GF-D8 (cell line): ENCODE measurements around the gene B3GLCT.
"Not testable (repeated sequence)": the region's sequence is repeated elsewhere in the genome, so short reads cannot be mapped to it uniquely, and the experiment has no call there.

Experiments
- DNase-seq: peaks from one replicate; lab custom pipeline; 2025; lab: John Stamatoyannopoulos, UW

B3GLCT gene

GRCh38 chr13:31278869-31279268 lies 79.1 kb downstream of the B3GLCT start:
- no peak for DNase-seq

GRCh38 chr13:31282741-31283455 lies 83.1 kb downstream of the B3GLCT start:
- no peak for DNase-seq

GRCh38 chr13:31286930-31287329 lies 87.2 kb downstream of the B3GLCT start:
- DNase-seq: no peak

- no peak for DNase-seq
Measured at GRCh38 chr13:31301119-31301518, 101.3 kb downstream of the B3GLCT start.

- DNase-seq: no peak
Measured at GRCh38 chr13:31310356-31310755, 110.6 kb downstream of the B3GLCT start.

- DNase-seq: no peak
Measured at GRCh38 chr13:31310786-31311185, 111.0 kb downstream of the B3GLCT start.

GRCh38 chr13:31311921-31312320 lies 112.1 kb downstream of the B3GLCT start:
- DNase-seq: no peak

GRCh38 chr13:31314961-31315360 lies 115.2 kb downstream of the B3GLCT start:
- no peak for DNase-seq

- no peak for DNase-seq
Measured at GRCh38 chr13:31320946-31321345, 121.2 kb downstream of the B3GLCT start.

- DNase-seq: no peak
Measured at GRCh38 chr13:31321457-31321856, 121.7 kb downstream of the B3GLCT start.

- no peak for DNase-seq
Measured at GRCh38 chr13:31322026-31322425, 122.3 kb downstream of the B3GLCT start.

GRCh38 chr13:31322702-31323405 lies 123.1 kb downstream of the B3GLCT start:
- DNase-seq: no peak

GRCh38 chr13:31327182-31327860 lies 127.5 kb downstream of the B3GLCT start:
- DNase-seq: no peak

GRCh38 chr13:31328549-31329235 lies 128.9 kb downstream of the B3GLCT start:
- no peak for DNase-seq

GRCh38 chr13:31330236-31330635 lies 130.5 kb downstream of the B3GLCT start:
- DNase-seq: no peak

GRCh38 chr13:31331068-31331467 lies 131.3 kb downstream of the B3GLCT start:
- no peak for DNase-seq

GRCh38 chr13:31334547-31334946 lies 134.8 kb downstream of the B3GLCT start:
- no peak for DNase-seq

GRCh38 chr13:31334994-31335557 lies 135.3 kb downstream of the B3GLCT start:
- no peak for DNase-seq

- not testable (repeated sequence) for DNase-seq
Measured at GRCh38 chr13:31339616-31340015, 139.8 kb downstream of the B3GLCT start.

- DNase-seq: not testable (repeated sequence)
Measured at GRCh38 chr13:31340848-31341247, 141.1 kb downstream of the B3GLCT start.

- no peak for DNase-seq
Measured at GRCh38 chr13:31346891-31347290, 147.1 kb downstream of the B3GLCT start.

- DNase-seq: no peak
Measured at GRCh38 chr13:31349156-31349555, 149.4 kb downstream of the B3GLCT start.
